SK-N-SH (cell line): Measurements from ENCODE around the gene RIT1. TPM values are rescaled to one million over a fixed set of nuclear protein-coding genes. Genes with fewer than 3 reads are reported as not detected.

Source experiments
- CTCF ChIA-PET: fragments of 300-600, 350-600 bp; formaldehyde crosslinking; extraction: SDS; loops from one replicate; lab custom pipeline; 2021; lab: Yijun Ruan, JAX
- POLR2A ChIA-PET: fragments of 350-600 bp; sonication (Branson Sonifier 250); formaldehyde crosslinking; extraction: SDS; loops from one replicate; lab custom pipeline; 2020; ENCODE audit warnings: antibody characterized with exemption, inconsistent platforms; lab: Yijun Ruan, JAX
- DNase-seq: peaks from one replicate; pipeline ENCODE4 v3.0.0; 2012
- H2AFZ ChIP-seq: fragments of 200-600 bp; sonication (generic); 2 replicates; pipeline ENCODE4 v1.8.1; 2016; ENCODE audit warnings: antibody characterized with exemption, mild to moderate bottlenecking, low read depth
- H3F3A ChIP-seq: fragments of 200-600 bp; sonication (generic); replicated peaks from 2 replicates; pipeline ENCODE3; 2016; ENCODE audit warnings: antibody characterized with exemption, mild to moderate bottlenecking; ENCODE audit not compliant: insufficient read depth
- H3K27ac ChIP-seq, 2 experiments: fragments of 200-500 bp in 1 of 2; fragments of 200-600 bp in 1 of 2; sonication (Bioruptor generic) in 1 of 2; sonication (generic), shearing (Covaris generic) in 1 of 2; 2 replicates each; pipeline versions ENCODE4 v1.5.1 to v1.6.1; 2014 to 2016; ENCODE audit warnings: low read depth in 2 of 2, inconsistent platforms in 1 of 2, low read length in 1 of 2, mild to moderate bottlenecking in 1 of 2, mixed read lengths in 1 of 2
- H3K27me3 ChIP-seq: fragments of 200-600 bp; sonication (generic), shearing (Covaris generic); 2 replicates; pipeline ENCODE4 v1.6.1; 2016; ENCODE audit warnings: mixed run types; ENCODE audit not compliant: insufficient read depth
- H3K36me3 ChIP-seq, 2 experiments: fragments of 200-500 bp in 1 of 2; fragments of 200-600 bp in 1 of 2; sonication (Bioruptor generic) in 1 of 2; sonication (generic) in 1 of 2; replicated peaks in 1 of 2; 2 replicates each; pipeline versions ENCODE3 to v1.5.1; 2014 to 2016; ENCODE audit warnings: low read length in 1 of 2, mild to moderate bottlenecking in 1 of 2; ENCODE audit not compliant: insufficient read depth in 2 of 2, control insufficient read depth in 1 of 2
- H3K4me1 ChIP-seq, 2 experiments: fragments of 200-500 bp in 1 of 2; fragments of 200-600 bp in 1 of 2; sonication (Bioruptor generic) in 1 of 2; sonication (generic), shearing (Covaris generic) in 1 of 2; 2 replicates each; pipeline versions ENCODE4 v1.5.1 to v1.6.1; 2014 to 2016; ENCODE audit warnings: low read depth in 1 of 2, low read length in 1 of 2, mixed run types in 1 of 2; ENCODE audit not compliant: insufficient read depth in 2 of 2, control insufficient read depth in 1 of 2
- H3K4me2 ChIP-seq: fragments of 200-600 bp; sonication (generic), shearing (Covaris generic); 2 replicates; pipeline ENCODE4 v1.6.1; 2017; ENCODE audit warnings: mixed run types
- H3K4me3 ChIP-seq, 2 experiments: fragments of 200-500 bp in 1 of 2; fragments of 200-600 bp in 1 of 2; sonication (Bioruptor generic) in 1 of 2; sonication (generic), shearing (Covaris generic) in 1 of 2; 2 replicates each; pipeline versions ENCODE4 v1.5.1 to v1.8.1; 2014 to 2016; ENCODE audit warnings: low read depth in 2 of 2, inconsistent platforms in 1 of 2, low read length in 1 of 2, mild to moderate bottlenecking in 1 of 2, mixed read lengths in 1 of 2, moderate library complexity in 1 of 2
- H3K79me2 ChIP-seq: fragments of 200-600 bp; sonication (generic); 2 replicates; pipeline ENCODE4 v1.8.1; 2017; ENCODE audit warnings: mild to moderate bottlenecking; ENCODE audit not compliant: insufficient read depth
- H3K9ac ChIP-seq: fragments of 200-600 bp; sonication (generic); 2 replicates; pipeline ENCODE4 v1.6.1; 2017; ENCODE audit warnings: mixed run types
- H3K9me2 ChIP-seq: fragments of 200-600 bp; sonication (generic); 2 replicates; pipeline ENCODE4 v1.6.1; 2017; ENCODE audit warnings: mixed run types
- H3K9me3 ChIP-seq: fragments of 200-600 bp; sonication (generic); 2 replicates; pipeline ENCODE4 v1.6.1; 2017; ENCODE audit warnings: mixed run types, mild to moderate bottlenecking, moderate library complexity
- H4K20me1 ChIP-seq: fragments of 200-600 bp; sonication (generic); 2 replicates; pipeline ENCODE4 v1.6.1; 2017; ENCODE audit warnings: mild to moderate bottlenecking, mixed run types; ENCODE audit not compliant: insufficient read depth
- CHD2 ChIP-seq: fragments of 150-350 bp; IDR thresholded peaks from 2 replicates; pipeline ENCODE4 v1.6.1; 2018; ENCODE audit warnings: low read length; ENCODE audit not compliant: partially characterized antibody
- CTCF ChIP-seq: fragments of 200-600 bp; sonication (generic); IDR thresholded peaks from 2 replicates; pipeline ENCODE4 v1.6.1; 2017; ENCODE audit warnings: antibody characterized with exemption, mild to moderate bottlenecking, moderate library complexity
- ELF1 ChIP-seq: IDR thresholded peaks from 2 replicates; pipeline ENCODE4 v1.4.0; 2012
- EP300 ChIP-seq, 2 experiments: IDR thresholded peaks; 2 replicates each; pipeline versions ENCODE4 v1.4.0 to v1.6.1; 2012; ENCODE audit warnings: borderline replicate concordance in 1 of 2, low read depth in 1 of 2, low read length in 1 of 2
- EZH2phosphoT487 ChIP-seq: fragments of 200-600 bp; sonication (generic); IDR thresholded peaks from 2 replicates; pipeline ENCODE4 v1.6.1; 2017; ENCODE audit warnings: low read depth, mixed run types, mild to moderate bottlenecking, antibody characterized with exemption, moderate library complexity, borderline replicate concordance
- GABPA ChIP-seq: IDR thresholded peaks from 2 replicates; pipeline ENCODE4 v1.4.0; 2012; ENCODE audit warnings: low read depth, mild to moderate bottlenecking
- GATA2 ChIP-seq: sonication (generic); formaldehyde crosslinking; IDR thresholded peaks from 2 replicates; pipeline ENCODE4 v1.5.0; 2020; ENCODE audit warnings: mild to moderate bottlenecking, missing genetic modification reagents
- JUND ChIP-seq: IDR thresholded peaks from 2 replicates; pipeline ENCODE4 v1.4.0; 2012
- MXI1 ChIP-seq: IDR thresholded peaks from 2 replicates; pipeline ENCODE4 v1.6.1; 2012; ENCODE audit warnings: mild to moderate bottlenecking, low read depth, low read length, improper control_type of control experiment
- POLR2AphosphoS5 ChIP-seq: IDR thresholded peaks from 2 replicates; pipeline ENCODE4 v1.6.1; 2012; ENCODE audit warnings: low read depth, low read length
- REST ChIP-seq: IDR thresholded peaks from 2 replicates; pipeline ENCODE4 v1.6.1; 2012; ENCODE audit warnings: mild to moderate bottlenecking, low read depth, low read length, moderate library complexity
- RXRA ChIP-seq: IDR thresholded peaks from 2 replicates; pipeline ENCODE4 v1.4.0; 2012; ENCODE audit warnings: low read depth, mild to moderate bottlenecking, borderline replicate concordance
- SIN3A ChIP-seq: IDR thresholded peaks from 2 replicates; pipeline ENCODE4 v1.6.1; 2012; ENCODE audit warnings: low read depth, mild to moderate bottlenecking, low read length, moderate library complexity, borderline replicate concordance
- SMC3 ChIP-seq: IDR thresholded peaks from 2 replicates; pipeline ENCODE4 v1.6.1; 2012; ENCODE audit warnings: low read depth, low read length, improper control_type of control experiment
- TCF12 ChIP-seq: IDR thresholded peaks from 2 replicates; pipeline ENCODE4 v1.4.0; 2012
- TEAD4 ChIP-seq: IDR thresholded peaks from 2 replicates; pipeline ENCODE4 v1.4.0; 2012; ENCODE audit warnings: mild to moderate bottlenecking, borderline replicate concordance; ENCODE audit not compliant: insufficient read depth
- ZBTB33 ChIP-seq: IDR thresholded peaks from 2 replicates; pipeline ENCODE4 v1.4.0; 2012; ENCODE audit warnings: low read depth, borderline replicate concordance
- WGBS: methylation state at CpG from one replicate; pipeline ENCODE4 v1.1.6; 2017; ENCODE audit warnings: low lambda C conversion rate; 5-methylcytosine and 5-hydroxymethylcytosine counted together
- polyA plus RNA-seq, 3 experiments: library from polyadenylated mRNA; depleted of rRNA; stranded (reverse); fragments of >200 nt; gene quantifications; 2 replicates each; pipeline ENCODE4 v1.2.3, GENCODE V29; 2012
- TF ChIP-seq, protein P1 (sequence below): IDR thresholded peaks from 2 replicates; pipeline ENCODE4; 2012
- TF ChIP-seq, protein P2 (sequence below): IDR thresholded peaks from 2 replicates; pipeline ENCODE4 v1.4.0; 2012; ENCODE audit warnings: low read depth, borderline replicate concordance

RIT1 gene
- polyA plus RNA-seq, 1 of the 3 experiments (the other 2 are of a cell fraction): 28.8 TPM

GRCh38 chr1:155859881-155860871, 51.0 kb downstream of the RIT1 start (continued):
- TF ChIP-seq CTCF (no peak), GATA2 (CRISPR knock-in tag) (no peak), SIN3A (no peak), TCF12 (peak; percentile 13; the same call in 1 of the 2 replicates), SMC3 (no peak), POLR2AphosphoS5 (peak; percentile 33), EZH2phosphoT487 (no peak), REST (no peak), JUND (peak; percentile 32), ELF1 (no peak)
- TF ChIP-seq, protein P1, sequence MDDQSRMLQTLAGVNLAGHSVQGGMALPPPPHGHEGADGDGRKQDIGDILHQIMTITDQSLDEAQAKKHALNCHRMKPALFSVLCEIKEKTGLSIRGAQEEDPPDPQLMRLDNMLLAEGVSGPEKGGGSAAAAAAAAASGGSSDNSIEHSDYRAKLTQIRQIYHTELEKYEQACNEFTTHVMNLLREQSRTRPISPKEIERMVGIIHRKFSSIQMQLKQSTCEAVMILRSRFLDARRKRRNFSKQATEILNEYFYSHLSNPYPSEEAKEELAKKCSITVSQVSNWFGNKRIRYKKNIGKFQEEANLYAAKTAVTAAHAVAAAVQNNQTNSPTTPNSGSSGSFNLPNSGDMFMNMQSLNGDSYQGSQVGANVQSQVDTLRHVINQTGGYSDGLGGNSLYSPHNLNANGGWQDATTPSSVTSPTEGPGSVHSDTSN: no peak

GRCh38 chr1:155859234-155859829, 51.8 kb downstream of the RIT1 start, which contains the start of gene SYT11:
Gene SYT11 (plus strand): TSS chr1:155859567. CDS start chr1:155859762, 195 bp downstream.
- DNase-seq: peak; percentile 87
- no peaks in the 10 kb centered on the region for H3K27me3 ChIP-seq
- POLR2A ChIA-PET: interaction anchor here (0.5 to 4.0 kb wide), 10 partner anchors 10 to 587 kb away, joined by 3 to 32 read pairs (median 4); partner anchors contain the start of gene KHDC4
- no peaks in the 10 kb centered on the region for H3K9me2 ChIP-seq
- peaks cover 34% of the 10 kb centered on the region for H3F3A ChIP-seq
- peak within 1 kb of the TSS; percentile 95 to 96 for H3K27ac ChIP-seq
- WGBS: 0% methylated on average over 20 of the region's 33 CpGs
- peak within 1 kb of the TSS; percentile 66 to 89 for H3K4me3 ChIP-seq
- H3K9me3 ChIP-seq: no peaks in the 10 kb centered on the region
- peak within 1 kb of the TSS; percentile 87 for H2AFZ ChIP-seq
- peak within 1 kb of the TSS; percentile 88 for H3K9ac ChIP-seq
- no peaks in the 10 kb centered on the region for H4K20me1 ChIP-seq
- CTCF ChIA-PET: interaction anchor here (0.8 to 1.6 kb wide), 2 partner anchors 79 to 207 kb away, joined by 3 read pairs; no protein-coding TSS in a partner anchor
- peaks cover 73% of the 10 kb centered on the region for H3K79me2 ChIP-seq
- peaks cover 10% of the 10 kb centered on the region in 2 experiments for H3K36me3 ChIP-seq
- peaks cover 9 to 17% of the 10 kb centered on the region in 2 experiments; a peak in 3 of 4 replicates for H3K4me1 ChIP-seq
- H3K4me2 ChIP-seq: peak within 1 kb of the TSS; percentile 88
- TF ChIP-seq CHD2: peak; percentile 10
- TF ChIP-seq RXRA: no peak
- peak; percentile 68 for TF ChIP-seq POLR2AphosphoS5
- TF ChIP-seq TEAD4: no peak
- TF ChIP-seq, protein P2, sequence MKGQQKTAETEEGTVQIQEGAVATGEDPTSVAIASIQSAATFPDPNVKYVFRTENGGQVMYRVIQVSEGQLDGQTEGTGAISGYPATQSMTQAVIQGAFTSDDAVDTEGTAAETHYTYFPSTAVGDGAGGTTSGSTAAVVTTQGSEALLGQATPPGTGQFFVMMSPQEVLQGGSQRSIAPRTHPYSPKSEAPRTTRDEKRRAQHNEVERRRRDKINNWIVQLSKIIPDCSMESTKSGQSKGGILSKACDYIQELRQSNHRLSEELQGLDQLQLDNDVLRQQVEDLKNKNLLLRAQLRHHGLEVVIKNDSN: no peak
- TF ChIP-seq EP300 (IDR thresholded peaks at IDR 0.05; ENCODE audit: borderline replicate concordance in 1 of 2, low read depth in 1 of 2, low read length in 1 of 2): no peak
- peak; percentile 73 for TF ChIP-seq GABPA
- no peak for TF ChIP-seq SMC3
- peak; percentile 12; the same call in 1 of the 2 replicates for TF ChIP-seq MXI1
- peak; percentile 78 for TF ChIP-seq ELF1
- no peak for TF ChIP-seq ZBTB33
